ENCODE data around the gene DNASE2B. TPM values are rescaled to one million over a fixed set of nuclear protein-coding genes. Genes with fewer than 3 reads are reported as not detected.

DNASE2B gene, protein sequence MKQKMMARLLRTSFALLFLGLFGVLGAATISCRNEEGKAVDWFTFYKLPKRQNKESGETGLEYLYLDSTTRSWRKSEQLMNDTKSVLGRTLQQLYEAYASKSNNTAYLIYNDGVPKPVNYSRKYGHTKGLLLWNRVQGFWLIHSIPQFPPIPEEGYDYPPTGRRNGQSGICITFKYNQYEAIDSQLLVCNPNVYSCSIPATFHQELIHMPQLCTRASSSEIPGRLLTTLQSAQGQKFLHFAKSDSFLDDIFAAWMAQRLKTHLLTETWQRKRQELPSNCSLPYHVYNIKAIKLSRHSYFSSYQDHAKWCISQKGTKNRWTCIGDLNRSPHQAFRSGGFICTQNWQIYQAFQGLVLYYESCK
- not detected in 2 replicates for total RNA-seq

GRCh38 chr1:84398175-84399155, at the start of gene DNASE2B:
TSS of gene DNASE2B (plus strand) at chr1:84398484. CDS start at chr1:84398565, 81 bp downstream.

Other genes with a start within 250 kb of the DNASE2B start
- gene SAMD13, start 96.8 kb upstream of the DNASE2B start, total RNA-seq: 0.49 and 0.50 TPM in 2 replicates
- 27.8 and 35.8 TPM in 2 replicates for gene RPF1, start 80.8 kb downstream of the DNASE2B start, total RNA-seq
- gene SPATA1, start 107.9 kb downstream of the DNASE2B start, total RNA-seq: not detected in 2 replicates
- 56.0 and 70.6 TPM in 2 replicates for gene GNG5, start 108.1 kb downstream of the DNASE2B start, total RNA-seq
- gene CTBS, start 176.0 kb downstream of the DNASE2B start, total RNA-seq: 18.1 TPM in 2 replicates